Esophagus squamous epithelium (tissue), 4 donors: ENCODE results near the gene NID2.

Source experiments
- POLR2A ChIP-seq, 4 donors: fragments of 450-650 bp; IDR thresholded peaks; one replicate each; pipeline ENCODE4 v1.6.1; 2017; ENCODE audit warnings: antibody characterized with exemption in 4 of 4, mild to moderate bottlenecking in 4 of 4, moderate library complexity in 3 of 4
- TF ChIP-seq, protein P1 (sequence below), 6 experiments: fragments of 450-650 bp in 4 of 6; fragments of 200-600 bp in 2 of 6; sonication (generic) in 2 of 6; IDR thresholded peaks; one replicate each; pipeline ENCODE4 v1.5.1; 2016 to 2019; ENCODE audit warnings: antibody characterized with exemption in 6 of 6, mild to moderate bottlenecking in 4 of 6, moderate library complexity in 4 of 6

- TF ChIP-seq, protein P1, sequence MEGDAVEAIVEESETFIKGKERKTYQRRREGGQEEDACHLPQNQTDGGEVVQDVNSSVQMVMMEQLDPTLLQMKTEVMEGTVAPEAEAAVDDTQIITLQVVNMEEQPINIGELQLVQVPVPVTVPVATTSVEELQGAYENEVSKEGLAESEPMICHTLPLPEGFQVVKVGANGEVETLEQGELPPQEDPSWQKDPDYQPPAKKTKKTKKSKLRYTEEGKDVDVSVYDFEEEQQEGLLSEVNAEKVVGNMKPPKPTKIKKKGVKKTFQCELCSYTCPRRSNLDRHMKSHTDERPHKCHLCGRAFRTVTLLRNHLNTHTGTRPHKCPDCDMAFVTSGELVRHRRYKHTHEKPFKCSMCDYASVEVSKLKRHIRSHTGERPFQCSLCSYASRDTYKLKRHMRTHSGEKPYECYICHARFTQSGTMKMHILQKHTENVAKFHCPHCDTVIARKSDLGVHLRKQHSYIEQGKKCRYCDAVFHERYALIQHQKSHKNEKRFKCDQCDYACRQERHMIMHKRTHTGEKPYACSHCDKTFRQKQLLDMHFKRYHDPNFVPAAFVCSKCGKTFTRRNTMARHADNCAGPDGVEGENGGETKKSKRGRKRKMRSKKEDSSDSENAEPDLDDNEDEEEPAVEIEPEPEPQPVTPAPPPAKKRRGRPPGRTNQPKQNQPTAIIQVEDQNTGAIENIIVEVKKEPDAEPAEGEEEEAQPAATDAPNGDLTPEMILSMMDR (IDR thresholded peaks at IDR 0.05) = no peak
- no peak for TF ChIP-seq POLR2A (IDR thresholded peaks at IDR 0.05)
These were observed 41.7 kb upstream of the NID2 start for GRCh38 chr14:52110441-52111086.
